ENCODE measurements around the gene OTUD3.
"Not testable (repeated sequence)": the region's sequence is repeated elsewhere in the genome, so short reads cannot be mapped to it uniquely, and the experiment has no call there.

DNA sequence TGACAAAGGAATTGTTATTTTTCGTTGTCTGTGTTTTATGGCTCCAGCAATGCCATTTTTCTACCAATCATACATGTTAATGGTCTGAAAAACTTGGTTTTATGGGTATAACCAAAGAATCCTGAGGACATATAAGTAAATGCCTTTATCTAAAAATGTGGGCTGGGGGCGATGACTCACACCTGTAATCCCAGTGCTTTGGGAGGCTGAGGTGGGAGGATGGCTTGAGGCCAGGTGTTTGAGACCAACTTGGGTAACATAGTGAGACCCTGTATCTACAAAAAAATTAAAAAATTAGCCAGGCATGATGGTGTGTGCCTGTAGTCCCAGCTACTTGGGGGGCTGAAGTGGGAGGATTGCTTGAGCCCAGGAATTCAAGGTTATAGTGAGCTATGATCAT is 12.7 kb upstream of the OTUD3 start:
- not testable (repeated sequence) for TF ChIP-seq POLR2A (IDR thresholded peaks at IDR 0.05; ENCODE audit: low read depth, low read length); TAF1 (IDR thresholded peaks at IDR 0.05; ENCODE audit: borderline replicate concordance, low read depth, low read length)
